Spinal cord (tissue), 10 donors: ENCODE results near the gene CRYL1. TPM values are rescaled to one million over a fixed set of nuclear protein-coding genes. Genes with fewer than 3 reads are reported as not detected.

Source experiments
- DNase-seq, 6 donors: peaks; one replicate each; pipeline versions ENCODE4 v3.0.0 to v3.0.0-alpha.2; 2013 to 2015; ENCODE audit warnings: low spot score in 6 of 6, low read depth in 4 of 6
- H3K27ac ChIP-seq: one replicate; pipeline ENCODE4 v1.5.1; 2013; ENCODE audit warnings: low read depth, low read length, control low read depth
- H3K27me3 ChIP-seq: one replicate; pipeline ENCODE4 v1.6.1; 2013; ENCODE audit warnings: low read length; ENCODE audit not compliant: control insufficient read depth, insufficient read depth
- H3K36me3 ChIP-seq: one replicate; pipeline ENCODE4 v1.6.1; 2013; ENCODE audit warnings: low read length; ENCODE audit not compliant: control insufficient read depth, insufficient read depth
- H3K4me1 ChIP-seq: one replicate; pipeline ENCODE4 v1.6.1; 2013; ENCODE audit warnings: low read length; ENCODE audit not compliant: control insufficient read depth, insufficient read depth
- H3K4me3 ChIP-seq: one replicate; pipeline ENCODE4 v1.5.1; 2013; ENCODE audit warnings: low read depth, low read length, control low read depth
- H3K9me3 ChIP-seq: one replicate; pipeline ENCODE4 v1.6.1; 2013; ENCODE audit warnings: low read length; ENCODE audit not compliant: control insufficient read depth, insufficient read depth
- WGBS: methylation state at CpG from one replicate; pipeline ENCODE4 v1.1.5; 2013; ENCODE audit warnings: missing lambda C conversion rate; ENCODE audit not compliant: insufficient coverage; 5-methylcytosine and 5-hydroxymethylcytosine counted together
- polyA plus RNA-seq, 2 donors: library from polyadenylated mRNA; unstranded; fragments of 120-200 nt; gene quantifications; one replicate each; pipeline ENCODE4 v1.2.1, GENCODE V29; 2013; ENCODE audit not compliant: insufficient read length in 2 of 2
- total RNA-seq, 2 donors: library from RNA; depleted of rRNA in 1 of 2; stranded (reverse); fragments of 120-200 nt in 1 of 2; fragments of >200 nt in 1 of 2; gene quantifications; one replicate each; pipeline versions ENCODE4 v1.2.3 to v1.2.4, GENCODE V29; 2013 to 2014
- donor health status: healthy.

The CRYL1 gene
- total and polyA plus RNA-seq, 4 donors, result 43.9 to 60.0 (median 52.6) TPM

DNA sequence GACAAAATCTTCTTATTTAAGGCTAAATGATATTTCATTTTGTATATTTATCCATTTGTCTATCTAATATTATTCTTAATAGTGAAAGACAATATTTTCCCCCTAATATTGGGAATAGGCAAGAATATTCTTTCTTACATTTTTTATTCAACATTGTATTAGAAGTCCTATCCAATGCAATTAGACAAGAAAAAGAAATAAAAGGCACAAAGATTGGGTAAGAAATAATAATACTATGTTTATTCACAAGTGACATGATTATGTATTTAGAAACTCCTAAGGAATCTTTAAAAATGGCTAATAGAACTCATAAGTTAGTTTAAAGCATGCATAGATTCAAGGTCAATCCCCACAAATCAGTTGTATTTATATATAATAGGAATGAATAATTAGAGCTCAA lies 11.3 kb upstream of the CRYL1 start:
- Histone ChIP-seq H3K9me3 (peaks cover 2% of the 10 kb centered on the region), H3K27ac (no peak overlapping the region), H3K4me1 (no peaks in the 10 kb centered on the region), H3K4me3 (no peak overlapping the region), H3K27me3 (no peaks in the 10 kb centered on the region), H3K36me3 (no peaks in the 10 kb centered on the region)
- no peak for DNase-seq

DNA sequence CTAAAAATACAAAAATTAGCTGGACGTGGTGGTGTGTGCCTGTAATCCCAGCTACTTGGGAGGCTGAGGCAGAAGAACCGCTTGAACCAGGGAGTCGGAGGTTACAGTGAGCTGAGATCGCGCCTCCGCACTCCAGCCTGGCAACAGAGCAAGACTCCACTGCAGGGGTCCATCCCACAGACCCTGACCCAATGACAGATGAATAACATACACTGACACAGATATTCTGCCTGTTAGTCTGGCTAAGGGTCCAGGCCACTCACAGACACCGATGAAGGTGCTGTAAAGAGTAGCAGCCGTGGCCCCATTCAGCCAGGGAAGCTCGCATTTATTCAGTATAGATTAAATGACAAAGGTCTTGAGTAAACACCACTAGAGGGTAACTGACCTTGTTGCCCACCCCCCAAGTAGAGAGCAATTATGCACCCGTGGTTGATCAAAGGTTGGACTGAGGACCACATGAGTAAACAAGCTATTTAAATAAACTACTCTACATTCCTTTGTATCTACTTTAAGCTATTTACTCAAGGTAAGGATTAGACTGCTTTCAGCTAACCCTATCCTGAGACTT lies 8.5 kb upstream of the CRYL1 start:
- DNase-seq, result no peak
- Histone ChIP-seq H3K9me3 (peaks cover 2% of the 10 kb centered on the region), H3K27ac (no peak overlapping the region), H3K4me1 (no peaks in the 10 kb centered on the region), H3K36me3 (no peaks in the 10 kb centered on the region), H3K4me3 (no peak overlapping the region), H3K27me3 (no peaks in the 10 kb centered on the region)
- WGBS, result 90% methylated on average over 6 of the region's 10 CpGs

DNA sequence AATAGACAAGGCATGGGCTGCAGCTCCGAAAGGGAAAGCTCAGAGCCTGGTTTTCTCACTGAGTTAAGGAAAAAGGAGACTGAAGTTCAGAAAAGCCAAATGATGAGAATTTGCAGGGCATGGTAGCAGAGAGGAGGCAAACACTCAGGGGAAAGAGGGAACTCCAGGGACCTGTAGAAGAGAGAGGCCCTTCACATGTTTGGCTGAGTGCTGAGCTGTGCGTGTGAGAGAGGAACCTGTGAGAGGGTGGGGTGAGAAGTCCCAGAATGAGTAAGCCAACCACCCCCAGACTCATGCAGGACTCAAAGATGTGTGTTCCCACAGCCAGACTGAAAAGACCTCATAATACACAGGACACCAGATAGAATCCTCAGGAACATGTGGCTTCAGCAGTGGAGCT lies 2.8 kb upstream of the CRYL1 start:
- 82% methylated on average over 1 of the region's 2 CpGs for WGBS
- H3K9me3 ChIP-seq, result no peaks in the 10 kb centered on the region
- no peak overlapping the region for H3K27ac ChIP-seq

DNA sequence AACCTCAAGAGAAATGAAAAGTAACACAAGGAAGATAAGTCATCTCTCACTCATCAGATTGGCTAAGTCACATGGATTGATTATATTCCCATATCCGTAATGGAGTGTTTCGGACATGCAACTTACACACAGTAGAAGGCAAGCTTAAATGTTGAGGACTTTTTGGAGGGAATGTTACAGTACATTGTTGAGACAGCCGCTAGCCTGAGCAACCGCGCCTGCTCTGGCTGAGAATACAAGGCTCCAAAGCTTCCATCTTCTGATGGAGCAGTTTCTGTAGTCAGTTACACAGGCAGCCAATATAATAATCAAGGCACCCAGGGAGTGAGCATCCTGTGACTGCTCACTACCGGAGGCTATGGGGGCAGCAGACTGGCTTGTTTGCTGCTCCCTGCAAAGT lies 1.0 kb upstream of the CRYL1 start:
- peaks cover 20% of the 10 kb centered on the region for H3K4me1 ChIP-seq
- H3K4me3 ChIP-seq, result peak overlapping the region; percentile 77
- WGBS, result 37% methylated on average over 3 of the region's 6 CpGs
- no peaks in the 10 kb centered on the region for H3K9me3 ChIP-seq
- no peaks in the 10 kb centered on the region for H3K27me3 ChIP-seq
- DNase-seq, result peak in 2 of 6 donors; percentile 16 to 30
- H3K36me3 ChIP-seq, result no peaks in the 10 kb centered on the region
- H3K27ac ChIP-seq, result no peak overlapping the region

More for the DNA sequence above, 2.8 kb upstream of the CRYL1 start:
- no peak for DNase-seq
- Histone ChIP-seq H3K27me3 (no peaks in the 10 kb centered on the region), H3K36me3 (no peaks in the 10 kb centered on the region), H3K4me1 (peaks cover 20% of the 10 kb centered on the region), H3K4me3 (no peak overlapping the region)

DNA sequence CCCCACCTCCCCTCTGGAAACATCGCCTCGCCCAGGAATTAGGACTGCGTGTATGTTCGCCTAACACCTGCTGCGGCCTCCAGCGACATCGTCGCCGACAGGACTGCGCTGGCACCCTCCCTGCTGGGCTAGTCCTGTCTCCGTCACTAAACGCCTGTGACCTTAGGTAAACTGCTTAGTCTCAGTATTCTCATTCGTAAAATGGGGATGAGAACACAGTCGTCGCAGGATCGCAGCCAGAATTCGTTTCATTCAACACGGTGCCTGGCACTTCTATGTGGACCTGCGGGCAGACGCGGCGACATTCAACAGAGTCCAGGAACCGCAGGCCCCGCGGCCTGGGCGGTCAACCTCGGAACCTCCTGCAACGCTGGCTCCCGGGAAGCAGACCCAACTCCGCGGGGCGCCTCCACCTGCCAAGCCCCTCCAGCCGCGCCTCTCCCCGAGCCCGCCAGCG lies 485 bp downstream of the CRYL1 start:
- H3K27ac ChIP-seq, result no peak overlapping the region
- no peaks in the 10 kb centered on the region for H3K9me3 ChIP-seq
- peaks cover 20% of the 10 kb centered on the region for H3K4me1 ChIP-seq
- H3K4me3 ChIP-seq, result peak overlapping the region; percentile 55
- no peaks in the 10 kb centered on the region for H3K36me3 ChIP-seq
- H3K27me3 ChIP-seq, result no peaks in the 10 kb centered on the region
- DNase-seq, result peak in 4 of 6 donors; percentile 15 to 63 (median 30)
- 2% methylated on average over 37 of the region's 37 CpGs for WGBS

DNA sequence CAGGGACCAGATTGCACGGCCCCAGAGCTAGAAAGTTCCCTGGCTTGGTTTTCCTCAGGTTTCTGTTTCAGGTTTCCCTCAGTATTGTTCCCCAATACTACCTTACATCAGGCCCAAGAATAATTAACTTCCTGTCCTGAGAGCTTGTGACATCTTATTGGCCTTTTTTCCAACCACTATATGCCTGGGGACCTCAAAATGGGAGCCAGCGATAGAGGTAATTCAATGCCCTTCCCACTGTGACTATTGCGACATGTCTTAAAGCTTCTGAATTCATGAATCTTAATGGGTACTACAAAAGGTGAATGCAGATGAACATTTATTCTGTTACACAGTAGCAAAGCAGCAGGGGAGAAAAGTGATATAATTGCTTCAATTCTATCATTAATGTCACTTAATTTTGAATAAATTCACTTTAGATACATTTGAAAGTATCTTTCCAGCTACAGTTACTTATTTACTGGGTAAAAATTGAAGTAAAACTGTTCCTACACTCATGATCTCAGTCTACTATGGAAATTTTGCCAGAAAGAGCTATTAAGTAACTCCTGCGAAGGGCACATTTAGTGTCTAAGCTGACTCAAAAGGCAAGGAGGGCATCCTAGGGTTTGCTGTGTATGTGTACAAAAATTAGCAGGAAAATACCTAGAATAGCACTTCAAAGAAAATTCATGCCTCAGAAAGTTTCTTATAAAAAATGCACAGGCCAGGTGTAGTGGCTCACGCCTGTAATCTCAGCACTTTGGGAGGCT lies 4.1 kb downstream of the CRYL1 start:
- Histone ChIP-seq H3K36me3 (no peaks in the 10 kb centered on the region), H3K4me3 (no peak overlapping the region), H3K9me3 (no peaks in the 10 kb centered on the region), H3K4me1 (peaks cover 14% of the 10 kb centered on the region), H3K27me3 (no peaks in the 10 kb centered on the region), H3K27ac (no peak overlapping the region)
- no peak for DNase-seq
- WGBS, result 86% methylated on average over 2 of the region's 5 CpGs

DNA sequence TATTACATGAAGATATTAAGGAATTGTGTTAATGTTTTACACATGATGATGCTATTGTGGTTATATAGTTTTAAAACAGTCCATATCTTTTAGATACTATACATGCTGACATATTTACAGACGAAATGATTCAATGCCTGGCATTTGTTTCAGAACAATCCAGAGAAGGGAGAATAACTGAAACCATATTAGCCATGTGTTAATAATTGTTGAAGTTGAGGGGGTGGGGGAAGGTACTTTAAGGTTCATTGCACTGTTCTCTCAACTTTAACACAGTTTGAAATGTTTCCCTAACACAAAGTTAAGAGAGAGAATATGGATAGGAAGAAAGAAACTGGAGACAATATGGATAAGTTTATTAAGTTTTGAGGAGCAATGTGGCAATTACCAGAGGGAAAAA lies 5.8 kb downstream of the CRYL1 start:
- no peaks in the 10 kb centered on the region for H3K27me3 ChIP-seq
- no CpG with 5 or more reads among the region's 1 CpG for WGBS
- peaks cover 9% of the 10 kb centered on the region for H3K4me1 ChIP-seq
- no peaks in the 10 kb centered on the region for H3K36me3 ChIP-seq
- H3K9me3 ChIP-seq, result no peaks in the 10 kb centered on the region
- DNase-seq, result no peak
- H3K4me3 ChIP-seq, result no peak overlapping the region
- no peak overlapping the region for H3K27ac ChIP-seq

DNA sequence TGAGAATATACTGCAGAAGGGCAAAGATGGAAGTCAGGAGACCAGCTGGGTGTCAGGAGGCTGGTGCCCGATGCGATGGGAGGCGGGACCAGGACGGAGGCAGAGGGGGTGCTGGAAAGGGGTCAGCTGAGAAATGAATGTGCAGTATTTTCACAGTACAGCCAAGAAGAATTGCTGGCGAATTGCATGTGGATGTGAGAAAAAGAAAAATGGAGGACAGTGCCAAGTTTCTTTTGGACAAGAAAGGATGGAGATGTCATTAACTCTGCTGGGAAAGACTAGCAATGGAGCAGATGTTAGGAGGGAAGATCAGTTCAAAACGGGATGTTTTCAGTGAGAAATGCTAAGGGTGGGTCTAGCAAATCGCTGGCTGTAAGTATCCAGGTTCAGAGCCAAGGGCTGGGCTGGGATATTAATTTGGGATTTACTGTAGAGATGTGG lies 7.0 kb downstream of the CRYL1 start:
- WGBS, result 63% methylated on average over 7 of the region's 7 CpGs
- peak in 1 of 6 donors; percentile 60 for DNase-seq

DNA sequence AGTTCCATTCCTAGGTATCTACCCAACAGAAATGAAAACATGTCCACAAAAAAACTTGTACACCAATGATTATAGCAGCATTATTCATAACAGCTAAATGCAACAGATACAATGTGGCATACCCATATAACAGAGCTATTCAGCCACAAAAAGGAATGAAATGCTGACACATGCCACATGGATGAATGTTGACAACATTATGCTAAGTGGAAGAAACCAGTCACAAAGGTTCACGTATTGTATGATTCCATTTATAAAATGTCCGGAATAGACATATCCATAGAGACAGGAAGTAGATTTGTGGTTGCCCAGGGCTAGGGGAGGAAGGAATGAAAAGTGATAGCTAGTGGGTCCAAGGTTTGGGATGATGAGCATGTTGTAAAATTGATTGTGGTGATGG lies 10.8 kb downstream of the CRYL1 start:
- Histone ChIP-seq H3K4me1 (no peaks in the 10 kb centered on the region), H3K27me3 (no peaks in the 10 kb centered on the region), H3K27ac (no peak overlapping the region), H3K9me3 (no peaks in the 10 kb centered on the region), H3K4me3 (no peak overlapping the region), H3K36me3 (peaks cover 13% of the 10 kb centered on the region)
- 80% methylated on average over 1 of the region's 2 CpGs for WGBS
- DNase-seq, result no peak

More for the DNA sequence above, 7.0 kb downstream of the CRYL1 start:
- H3K27me3 ChIP-seq, result no peaks in the 10 kb centered on the region
- no peak overlapping the region for H3K4me3 ChIP-seq
- H3K9me3 ChIP-seq, result no peaks in the 10 kb centered on the region
- H3K36me3 ChIP-seq, result no peaks in the 10 kb centered on the region
- H3K4me1 ChIP-seq, result no peaks in the 10 kb centered on the region
- H3K27ac ChIP-seq, result peak overlapping the region; percentile 25

DNA sequence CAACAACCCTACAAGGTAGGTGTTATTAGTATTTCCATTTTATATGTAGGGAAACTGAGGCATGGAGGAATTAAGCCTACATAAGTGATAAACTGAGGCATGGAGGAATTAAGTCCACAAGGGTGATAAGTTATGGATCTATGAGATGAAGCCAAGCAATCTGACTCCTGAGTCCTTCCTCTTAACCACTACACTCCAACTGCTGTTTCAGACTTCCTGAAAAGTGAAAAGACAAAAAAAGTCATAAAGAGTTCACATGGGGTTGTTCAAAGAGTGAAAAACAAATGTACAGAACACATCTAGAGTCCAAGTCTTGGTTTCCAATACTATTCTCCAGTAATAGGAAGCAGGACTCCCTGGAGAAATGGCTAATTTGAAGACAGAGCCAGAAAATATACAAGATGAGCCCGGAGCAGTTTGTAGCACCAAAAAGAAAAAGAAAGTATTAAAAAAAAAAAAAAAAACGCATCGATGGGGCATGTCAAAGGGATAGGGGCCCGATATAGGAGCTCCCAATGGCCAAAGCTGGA lies 12.1 kb downstream of the CRYL1 start:
- WGBS, result 40% methylated on average over 1 of the region's 4 CpGs
- H3K36me3 ChIP-seq, result peaks cover 13% of the 10 kb centered on the region
- no peak for DNase-seq
- H3K9me3 ChIP-seq, result no peaks in the 10 kb centered on the region
- H3K4me1 ChIP-seq, result no peaks in the 10 kb centered on the region
- H3K27me3 ChIP-seq, result no peaks in the 10 kb centered on the region
- no peak overlapping the region for H3K4me3 ChIP-seq
- no peak overlapping the region for H3K27ac ChIP-seq
